GM21528 (cell line): ENCODE results near the gene HTR7.

Source experiments
- ATAC-seq: cut with Tn5 transposase; IDR thresholded peaks from one replicate; pipeline ENCODE4 v1.9.1; 2021; ENCODE audit warnings: mild to moderate bottlenecking, moderate library complexity; ENCODE audit not compliant: unreplicated experiment, low FRiP score

Gene HTR7

DNA sequence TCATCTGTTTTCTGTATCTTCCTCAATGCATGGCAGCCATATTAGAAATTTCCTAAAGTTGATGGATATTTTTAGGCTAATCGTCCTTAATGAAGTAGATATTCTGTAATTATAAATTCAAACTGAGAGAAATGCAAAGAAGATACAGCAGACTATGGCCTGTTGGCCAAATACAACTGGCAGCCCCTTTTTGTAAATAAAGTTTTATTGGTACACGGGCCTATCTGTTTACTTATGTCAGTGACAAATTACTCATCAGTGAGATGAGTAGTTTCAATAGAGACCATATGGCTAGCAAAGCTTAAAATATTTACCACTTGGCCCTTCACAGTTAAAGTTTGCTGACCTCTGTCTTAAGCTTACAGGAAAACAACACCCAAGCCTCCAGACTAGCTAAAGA is 112.3 kb downstream of the HTR7 start:
- ATAC-seq: no peak

GRCh38 chr10:90743291-90743690 is 114.5 kb downstream of the HTR7 start:
- ATAC-seq: no peak

- no peak for ATAC-seq
Measured at GRCh38 chr10:90741926-90742565, 115.8 kb downstream of the HTR7 start.

GRCh38 chr10:90740265-90740664 is 117.6 kb downstream of the HTR7 start:
- ATAC-seq: no peak

DNA sequence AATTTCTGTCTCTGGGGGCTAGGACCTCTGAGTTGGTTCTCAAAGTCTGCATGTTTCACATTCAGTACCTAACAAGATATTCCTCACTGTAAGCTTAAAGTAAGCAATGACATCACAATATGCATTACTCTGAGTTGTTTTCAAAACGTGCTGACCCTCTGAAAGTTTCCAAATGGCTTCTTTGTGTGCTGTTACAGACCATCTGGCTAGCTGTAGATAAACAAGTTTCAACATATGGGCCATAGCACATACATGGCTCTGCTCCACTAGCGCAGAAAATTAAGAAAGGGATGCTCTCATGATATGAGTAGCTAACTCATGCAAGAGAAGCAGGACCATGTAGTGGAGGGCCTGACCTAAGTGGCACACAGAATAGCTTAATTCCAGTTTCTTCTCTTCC is 119.0 kb downstream of the HTR7 start:
- ATAC-seq: no peak

DNA sequence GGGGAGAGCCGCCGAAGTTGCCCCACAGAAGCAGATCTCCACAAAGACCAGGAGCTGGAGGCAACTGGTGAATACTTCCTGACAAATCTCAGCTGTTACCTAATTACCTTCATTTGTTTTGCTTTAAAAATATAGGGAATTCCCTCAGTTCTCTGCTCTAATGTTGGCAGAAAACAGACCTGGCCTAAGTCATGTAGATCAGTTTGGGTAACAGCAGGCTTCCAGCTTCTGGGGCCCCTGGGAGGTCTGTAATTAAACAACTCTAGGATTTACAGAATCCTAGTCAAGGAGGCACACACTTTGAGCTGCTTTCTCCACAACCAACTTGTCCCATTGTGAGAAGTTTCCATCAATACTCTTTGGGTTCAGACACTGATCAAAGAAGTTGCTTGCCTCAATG is 123.4 kb downstream of the HTR7 start:
- ATAC-seq: no peak

GRCh38 chr10:90732581-90732980 is 125.3 kb downstream of the HTR7 start:
- ATAC-seq: no peak

GRCh38 chr10:90723416-90724068 is 134.3 kb downstream of the HTR7 start:
- no peak for ATAC-seq

- no peak for ATAC-seq
Measured at GRCh38 chr10:90722832-90723231, 135.0 kb downstream of the HTR7 start.

DNA sequence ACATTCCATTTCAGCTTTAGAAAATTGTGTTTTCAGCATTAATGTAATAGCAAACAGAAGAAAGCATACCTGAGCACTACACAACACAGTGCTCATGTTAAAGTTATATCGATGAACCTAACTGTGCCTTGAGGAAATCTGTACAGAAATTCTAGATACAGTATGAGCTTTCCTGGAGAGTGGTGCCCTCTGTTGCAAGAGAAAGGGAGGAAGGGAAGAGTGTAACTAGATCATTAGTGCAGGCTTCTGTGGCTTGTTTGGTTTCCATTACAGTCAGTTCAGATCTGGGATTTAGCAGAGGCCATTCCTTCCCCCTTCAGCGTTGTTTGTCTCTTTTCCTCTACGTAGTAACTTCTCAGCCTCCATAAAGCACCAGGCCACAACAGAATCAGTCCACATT is 139.7 kb downstream of the HTR7 start:
- ATAC-seq: no peak

- no peak for ATAC-seq
Measured at GRCh38 chr10:90712529-90712928, 145.3 kb downstream of the HTR7 start.

DNA sequence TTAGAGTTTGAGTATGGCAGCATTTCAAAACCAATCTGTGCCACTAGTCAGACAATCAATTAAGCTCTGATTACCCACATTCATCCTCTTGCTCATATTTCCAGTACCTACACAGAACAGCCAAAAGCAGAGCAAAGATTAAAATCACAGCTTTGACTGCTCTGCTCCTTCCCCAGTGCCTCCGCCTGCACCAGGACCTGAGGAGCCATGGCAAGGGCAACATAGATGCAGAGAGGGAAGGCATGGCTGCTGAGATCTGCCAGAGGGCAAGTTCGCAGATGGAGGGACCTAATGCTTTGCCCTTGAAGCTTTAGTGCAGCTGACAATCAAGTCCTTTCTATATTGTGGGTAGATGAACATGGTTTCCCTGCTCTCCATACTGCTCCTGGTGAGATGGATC is 148.1 kb downstream of the HTR7 start:
- ATAC-seq: no peak

GRCh38 chr10:90707657-90708056 is 150.2 kb downstream of the HTR7 start:
- ATAC-seq: no peak

GRCh38 chr10:90701428-90701827 is 156.4 kb downstream of the HTR7 start:
- ATAC-seq: no peak

- no peak for ATAC-seq
Measured at GRCh38 chr10:90695915-90696676, 161.7 kb downstream of the HTR7 start.
